Ovary (tissue), 3 donors: ENCODE results near the gene JSRP1.

Source experiments
- CTCF ChIP-seq, 3 donors: fragments of 450-650 bp in 2 of 3; fragments of 200-600 bp in 1 of 3; IDR thresholded peaks; one replicate each; pipeline versions ENCODE4 v1.5.1 to v1.8.0; 2016 to 2022; ENCODE audit warnings: antibody characterized with exemption in 3 of 3, mild to moderate bottlenecking in 1 of 3
- EP300 ChIP-seq: sonication (generic); formaldehyde crosslinking; IDR thresholded peaks from one replicate; pipeline ENCODE4 v1.6.1; 2017; ENCODE audit warnings: antibody characterized with exemption
- POLR2A ChIP-seq: fragments of 450-650 bp; IDR thresholded peaks from one replicate; pipeline ENCODE4 v1.6.1; 2017; ENCODE audit warnings: antibody characterized with exemption, mild to moderate bottlenecking, moderate library complexity
- donor health status: DM: no; HTN: no; CAD: no.

- TF ChIP-seq CTCF (IDR thresholded peaks at IDR 0.05) = no peak
- TF ChIP-seq EP300 = no peak
- TF ChIP-seq POLR2A = no peak
Observed at GRCh38 chr19:2247433-2248101, 8.7 kb downstream of the JSRP1 start.
